Measurements from ENCODE around the gene OR4D5. TPM values are rescaled to one million over a fixed set of nuclear protein-coding genes. Genes with fewer than 3 reads are reported as not detected.

The OR4D5 gene
- total RNA-seq, 1 donor from 2014 or later: not detected

DNA sequence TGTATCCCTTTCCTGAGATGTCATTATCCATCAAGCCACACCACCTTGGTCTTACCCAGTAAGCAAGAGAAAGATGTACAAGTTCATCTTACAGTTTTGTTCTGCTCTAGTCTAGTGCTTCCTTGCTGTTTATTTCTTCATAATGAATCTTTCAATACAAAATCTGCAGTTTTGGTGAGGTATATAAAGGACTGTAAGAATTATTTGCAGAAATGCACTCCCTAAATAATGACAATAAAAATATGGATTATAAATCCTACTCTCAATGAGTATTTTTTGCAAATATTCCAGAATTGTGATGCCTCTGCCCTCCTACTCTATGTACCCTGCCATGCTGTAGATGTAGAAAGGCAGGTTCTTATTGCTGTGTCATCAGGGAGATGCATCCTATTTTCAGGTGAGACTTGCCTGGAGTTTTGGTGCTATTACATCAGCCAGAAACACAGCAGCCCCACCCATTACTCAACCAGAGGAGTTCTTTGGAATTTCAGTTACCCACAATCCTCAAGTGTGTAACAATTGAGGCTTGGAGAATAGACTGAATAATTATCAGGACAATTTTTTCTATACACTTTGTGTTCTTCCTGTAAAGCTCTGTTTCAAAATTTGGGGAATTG is 38.4 kb downstream of the OR4D5 start, which contains the start of gene OR10S1:
Gene OR10S1 (minus strand): TSS at position 51 of the 617 bp plus-strand sequence. CDS start 117 bp downstream, outside the sequence.
- H3K36me3 ChIP-seq: no peaks in the 10 kb centered on the region
- H3K9me3 ChIP-seq: no peaks in the 10 kb centered on the region
- TF ChIP-seq POLR2A (IDR thresholded peaks at IDR 0.05): no peak
- TF ChIP-seq, protein P1, sequence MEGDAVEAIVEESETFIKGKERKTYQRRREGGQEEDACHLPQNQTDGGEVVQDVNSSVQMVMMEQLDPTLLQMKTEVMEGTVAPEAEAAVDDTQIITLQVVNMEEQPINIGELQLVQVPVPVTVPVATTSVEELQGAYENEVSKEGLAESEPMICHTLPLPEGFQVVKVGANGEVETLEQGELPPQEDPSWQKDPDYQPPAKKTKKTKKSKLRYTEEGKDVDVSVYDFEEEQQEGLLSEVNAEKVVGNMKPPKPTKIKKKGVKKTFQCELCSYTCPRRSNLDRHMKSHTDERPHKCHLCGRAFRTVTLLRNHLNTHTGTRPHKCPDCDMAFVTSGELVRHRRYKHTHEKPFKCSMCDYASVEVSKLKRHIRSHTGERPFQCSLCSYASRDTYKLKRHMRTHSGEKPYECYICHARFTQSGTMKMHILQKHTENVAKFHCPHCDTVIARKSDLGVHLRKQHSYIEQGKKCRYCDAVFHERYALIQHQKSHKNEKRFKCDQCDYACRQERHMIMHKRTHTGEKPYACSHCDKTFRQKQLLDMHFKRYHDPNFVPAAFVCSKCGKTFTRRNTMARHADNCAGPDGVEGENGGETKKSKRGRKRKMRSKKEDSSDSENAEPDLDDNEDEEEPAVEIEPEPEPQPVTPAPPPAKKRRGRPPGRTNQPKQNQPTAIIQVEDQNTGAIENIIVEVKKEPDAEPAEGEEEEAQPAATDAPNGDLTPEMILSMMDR (IDR thresholded peaks at IDR 0.05): no peak
- TF ChIP-seq POLR2AphosphoS5 (IDR thresholded peaks at IDR 0.05; ENCODE audit: insufficient read depth in 1 of 2, low read depth in 1 of 2): no peak
- intact Hi-C loops (cut with DNase I): no loop called here
- DNase-seq (ENCODE audit: extremely low spot score in 2 of 2): no peak
- H3K27me3 ChIP-seq: no peaks in the 10 kb centered on the region
- H3K27ac ChIP-seq: no peak within 1 kb of the TSS
- no peaks in the 10 kb centered on the region for H3K4me1 ChIP-seq
- H3K4me3 ChIP-seq: no peak within 1 kb of the TSS

- Histone ChIP-seq H3K36me3 (no peaks in the 10 kb centered on the region), H3K4me1 (no peaks in the 10 kb centered on the region), H3K9me3 (no peaks in the 10 kb centered on the region), H3K4me3 (no peak overlapping the region), H3K27ac (no peak overlapping the region), H3K27me3 (no peaks in the 10 kb centered on the region)
- intact Hi-C loops (cut with DNase I): no loop called here
- no peak for TF ChIP-seq POLR2AphosphoS5 (IDR thresholded peaks at IDR 0.05; ENCODE audit: insufficient read depth in 1 of 2, low read depth in 1 of 2)
- TF ChIP-seq POLR2A (IDR thresholded peaks at IDR 0.05): no peak
- TF ChIP-seq, protein P1 (IDR thresholded peaks at IDR 0.05): no peak
- DNase-seq (ENCODE audit: extremely low spot score in 2 of 2): no peak
Measured at GRCh38 chr11:123979311-123979710, 39.9 kb downstream of the OR4D5 start.

Other genes starting within 250 kb of the OR4D5 start
- gene ZNF202, start 198.0 kb upstream of the OR4D5 start, total RNA-seq: 9.1 TPM
- gene OR6X1, start 185.1 kb upstream of the OR4D5 start, total RNA-seq: not detected
- not detected for gene OR6M1, start 133.3 kb upstream of the OR4D5 start, total RNA-seq
- gene TMEM225, start 53.9 kb upstream of the OR4D5 start, total RNA-seq: not detected
- not detected for gene OR8D4, start 37.5 kb upstream of the OR4D5 start, total RNA-seq
- gene OR6T1, start 4.2 kb downstream of the OR4D5 start, total RNA-seq: not detected
- gene OR10S1, start 38.2 kb downstream of the OR4D5 start, total RNA-seq: not detected
- not detected for gene OR10G6, start 55.5 kb downstream of the OR4D5 start, total RNA-seq
- not detected for gene OR10G4, start 73.4 kb downstream of the OR4D5 start, total RNA-seq
- not detected for gene OR10G9, start 83.4 kb downstream of the OR4D5 start, total RNA-seq
- gene OR10G8, start 87.2 kb downstream of the OR4D5 start, total RNA-seq: not detected
- gene OR10G7, start 101.7 kb downstream of the OR4D5 start, total RNA-seq: not detected
- gene VWA5A, start 175.8 kb downstream of the OR4D5 start, total RNA-seq: 17.9 TPM
- gene OR10D3, start 243.7 kb downstream of the OR4D5 start, total RNA-seq: not detected

Measured in vagina (tissue), 2 donors.